Hepatocyte (in vitro differentiated cells): ENCODE results near the gene MTHFD1L. TPM values are rescaled to one million over a fixed set of nuclear protein-coding genes. Genes with fewer than 3 reads are reported as not detected.
A peak's percentile ranks its signal among the peaks of the same experiment; 100 is the strongest.

Source experiments
- DNase-seq: peaks from one replicate; pipeline ENCODE4 v3.0.0-alpha.2; 2016; ENCODE audit warnings: low spot score
- H2AFZ ChIP-seq: fragments of 200-600 bp; sonication (generic); 2 replicates; pipeline ENCODE4 v1.6.0; 2016; ENCODE audit warnings: antibody characterized with exemption, mild to moderate bottlenecking
- H3K27ac ChIP-seq: fragments of 200-600 bp; sonication (generic); 2 replicates; pipeline ENCODE4 v1.5.1; 2016; ENCODE audit warnings: mild to moderate bottlenecking
- H3K27me3 ChIP-seq: fragments of 200-600 bp; sonication (generic); 2 replicates; pipeline ENCODE4 v1.6.1; 2016
- H3K36me3 ChIP-seq: fragments of 200-600 bp; sonication (generic); replicated peaks from 2 replicates; pipeline ENCODE4 v1.5.1; 2016; ENCODE audit warnings: low read depth; ENCODE audit not compliant: insufficient read depth
- H3K4me1 ChIP-seq: fragments of 200-600 bp; sonication (generic); 2 replicates; pipeline ENCODE4 v1.5.1; 2016; ENCODE audit warnings: mild to moderate bottlenecking, moderate library complexity; ENCODE audit not compliant: insufficient read depth
- H3K4me2 ChIP-seq: fragments of 200-600 bp; sonication (generic); 2 replicates; pipeline ENCODE4 v1.6.0; 2016
- H3K4me3 ChIP-seq: fragments of 200-600 bp; sonication (generic); 2 replicates; pipeline ENCODE4 v1.5.1; 2016; ENCODE audit warnings: mild to moderate bottlenecking
- H3K79me2 ChIP-seq: fragments of 200-600 bp; sonication (generic); 2 replicates; pipeline ENCODE4 v1.6.0; 2017; ENCODE audit warnings: mild to moderate bottlenecking
- H3K9me2 ChIP-seq: fragments of 200-600 bp; sonication (generic); replicated peaks from 2 replicates; pipeline ENCODE4 v1.6.0; 2017; ENCODE audit warnings: mild to moderate bottlenecking; ENCODE audit not compliant: insufficient read depth
- H3K9me3 ChIP-seq: fragments of 200-600 bp; sonication (generic); 2 replicates; pipeline ENCODE4 v1.5.1; 2016; ENCODE audit warnings: low read depth, mild to moderate bottlenecking
- H4K20me1 ChIP-seq: fragments of 200-600 bp; sonication (generic); 2 replicates; pipeline ENCODE4 v1.6.0; 2016; ENCODE audit warnings: mild to moderate bottlenecking; ENCODE audit not compliant: insufficient read depth, poor library complexity, severe bottlenecking
- CTCF ChIP-seq: fragments of 200-600 bp; sonication (generic); IDR thresholded peaks from 2 replicates; pipeline ENCODE4 v1.5.1; 2016; ENCODE audit warnings: antibody characterized with exemption, mild to moderate bottlenecking; ENCODE audit not compliant: poor library complexity
- EZH2 ChIP-seq: fragments of 200-600 bp; sonication (generic); IDR thresholded peaks from 2 replicates; pipeline ENCODE4 v1.6.1; 2016; ENCODE audit warnings: antibody characterized with exemption, mild to moderate bottlenecking, borderline replicate concordance
- EZH2phosphoT487 ChIP-seq: fragments of 200-600 bp; sonication (generic); IDR thresholded peaks from one replicate; pipeline ENCODE4 v1.6.1; 2018; ENCODE audit warnings: antibody characterized with exemption, mild to moderate bottlenecking, low read depth, moderate library complexity; ENCODE audit not compliant: unreplicated experiment, severe bottlenecking
- WGBS: methylation state at CpG from one replicate; pipeline ENCODE4 v1.1.6; 2016; ENCODE audit warnings: low lambda C conversion rate; ENCODE audit errors: missing lambda C conversion rate; 5-methylcytosine and 5-hydroxymethylcytosine counted together
- polyA plus RNA-seq: library from polyadenylated mRNA; unstranded; fragments of >200 nt; fragmentation: Nextera tagmentation; extraction: Ambion mirVana; gene quantifications from 2 replicates; pipeline ENCODE4 v1.2.1, GENCODE V29; 2016
- total RNA-seq: library from RNA; depleted of rRNA; stranded (reverse); fragments of >200 nt; gene quantifications from 2 replicates; pipeline ENCODE4 v1.2.3, GENCODE V29; 2014

Gene MTHFD1L
- total and polyA plus RNA-seq, 2 experiments from 2014 or later = 28.4 to 30.8 TPM

- WGBS = 98% methylated on average over 7 of the region's 7 CpGs
- no peak overlapping the region for H3K27ac ChIP-seq
- TF ChIP-seq CTCF = no peak
- TF ChIP-seq EZH2 = no peak
- no peak for TF ChIP-seq EZH2phosphoT487
- DNase-seq = no peak
- no peaks in the 10 kb centered on the region for H3K9me2 ChIP-seq
- H4K20me1 ChIP-seq = no peaks in the 10 kb centered on the region
- no peak overlapping the region for H3K4me3 ChIP-seq
- no peaks in the 10 kb centered on the region for H3K79me2 ChIP-seq
- H3K4me1 ChIP-seq = peaks cover 7% of the 10 kb centered on the region
- H3K4me2 ChIP-seq = no peak overlapping the region
- no peak overlapping the region for H2AFZ ChIP-seq
- no peaks in the 10 kb centered on the region for H3K36me3 ChIP-seq
- H3K27me3 ChIP-seq = no peaks in the 10 kb centered on the region
- no peaks in the 10 kb centered on the region for H3K9me3 ChIP-seq
Measured at GRCh38 chr6:150897400-150897943, 32.0 kb downstream of the MTHFD1L start.

- DNase-seq = no peak
- no peaks in the 10 kb centered on the region for H3K9me3 ChIP-seq
- no peaks in the 10 kb centered on the region for H3K27me3 ChIP-seq
- H3K27ac ChIP-seq = no peak overlapping the region
- H3K36me3 ChIP-seq = no peaks in the 10 kb centered on the region
- no peaks in the 10 kb centered on the region for H3K9me2 ChIP-seq
- no peaks in the 10 kb centered on the region for H4K20me1 ChIP-seq
- no peaks in the 10 kb centered on the region for H3K79me2 ChIP-seq
- no peak for TF ChIP-seq EZH2
- no peak for TF ChIP-seq CTCF
- peaks cover 7% of the 10 kb centered on the region for H3K4me1 ChIP-seq
- peak overlapping the region; percentile 38 for H3K4me2 ChIP-seq
- H2AFZ ChIP-seq = no peak overlapping the region
- H3K4me3 ChIP-seq = no peak overlapping the region
- 54% methylated on average over 11 of the region's 11 CpGs for WGBS
Measured at GRCh38 chr6:150898399-150899170, 33.1 kb downstream of the MTHFD1L start.

DNA sequence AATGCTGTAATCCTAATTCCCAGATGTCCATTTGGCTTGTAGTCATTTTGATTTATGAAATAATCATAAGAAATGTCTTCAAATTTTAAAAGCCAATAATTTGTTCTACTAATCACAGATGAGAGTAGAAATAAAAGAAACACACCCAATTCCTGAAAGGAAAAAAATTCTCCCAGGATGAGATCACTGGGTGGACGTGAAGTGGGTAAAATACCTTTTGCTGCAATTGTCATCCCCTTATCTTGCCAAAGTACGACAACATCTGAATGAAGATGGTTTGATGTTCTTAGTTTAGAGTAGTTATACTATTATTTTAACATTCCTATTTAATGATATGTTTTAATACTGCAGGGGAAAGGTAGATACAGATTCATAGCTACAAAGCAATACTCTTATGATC is 33.7 kb downstream of the MTHFD1L start:
- Histone ChIP-seq H3K9me3 (no peaks in the 10 kb centered on the region), H3K4me2 (no peak overlapping the region), H3K4me3 (no peak overlapping the region), H2AFZ (no peak overlapping the region), H3K9me2 (no peaks in the 10 kb centered on the region), H4K20me1 (no peaks in the 10 kb centered on the region), H3K27me3 (no peaks in the 10 kb centered on the region), H3K4me1 (peaks cover 7% of the 10 kb centered on the region), H3K27ac (no peak overlapping the region), H3K79me2 (no peaks in the 10 kb centered on the region), H3K36me3 (no peaks in the 10 kb centered on the region)
- WGBS = 77% methylated on average over 2 of the region's 2 CpGs
- TF ChIP-seq EZH2phosphoT487 (no peak), EZH2 (no peak), CTCF (no peak)
- DNase-seq = no peak
